NCI-H226 (cell line): Measurements from ENCODE around the gene PTPRG.

Source experiments
- DNase-seq: peaks from one replicate; pipeline ENCODE4 v3.0.0-alpha.2; 2015

The PTPRG gene

DNA sequence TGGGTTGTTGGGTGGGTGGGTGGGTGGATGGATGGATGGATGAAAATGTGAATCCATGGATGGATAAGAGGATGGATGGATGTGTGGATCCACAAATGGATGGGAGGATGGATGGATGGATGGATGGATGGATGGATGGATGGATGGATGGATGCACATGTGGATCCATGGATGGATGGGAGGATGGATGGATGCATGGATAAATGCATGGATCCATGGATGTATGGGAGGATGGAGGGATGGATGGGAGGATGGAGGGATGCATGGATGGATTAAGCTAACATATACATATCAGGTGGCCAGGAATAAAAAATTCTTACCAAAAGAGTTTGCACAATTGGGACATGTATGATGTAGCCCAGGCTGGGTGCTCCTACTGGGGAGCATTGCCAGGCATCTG is 616.7 kb downstream of the PTPRG start:
- DNase-seq: no peak

- no peak for DNase-seq
Measured at GRCh38 chr3:62178739-62179600, 617.6 kb downstream of the PTPRG start.

DNA sequence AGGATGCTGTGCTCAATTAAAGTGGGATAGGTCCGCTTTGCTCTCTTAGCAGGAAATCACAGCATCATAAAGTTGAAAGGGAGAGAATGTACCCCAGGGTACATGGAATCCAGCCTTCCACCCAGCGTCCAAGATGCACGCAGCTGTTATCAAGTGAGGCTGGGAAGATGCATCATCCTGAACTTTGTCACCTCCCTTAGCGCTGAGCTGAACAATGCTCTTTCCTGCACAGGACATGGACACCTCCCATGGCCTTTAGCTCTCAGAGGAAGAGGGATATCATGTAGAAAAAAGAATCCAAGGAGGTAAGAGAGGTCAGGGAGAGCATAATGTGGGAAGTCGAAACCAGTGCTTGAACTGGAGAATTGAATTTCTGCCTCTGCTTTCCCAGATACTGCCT is 619.1 kb downstream of the PTPRG start:
- DNase-seq: no peak

GRCh38 chr3:62183087-62183486 is 621.7 kb downstream of the PTPRG start:
- no peak for DNase-seq

- no peak for DNase-seq
Measured at GRCh38 chr3:62183969-62184368, 622.6 kb downstream of the PTPRG start.

DNA sequence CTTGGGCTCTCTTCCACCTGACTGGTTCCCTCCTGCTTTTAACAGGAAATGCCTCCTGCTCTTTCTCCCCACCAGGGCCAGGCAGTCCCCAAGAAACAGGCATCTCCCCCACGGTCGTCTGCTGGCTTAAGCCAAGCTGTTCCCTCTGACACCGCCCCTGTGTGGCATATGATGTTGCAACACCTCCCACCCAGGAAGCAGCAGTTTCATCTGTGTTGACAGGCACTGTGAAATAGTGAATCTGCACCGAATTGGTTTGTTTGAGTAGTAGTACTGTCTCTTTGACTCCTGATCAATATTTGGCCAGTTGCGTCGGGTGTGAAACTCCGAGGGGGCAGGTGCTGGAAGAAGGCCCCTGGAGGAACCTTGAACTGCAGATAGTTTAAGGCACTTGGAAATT is 623.2 kb downstream of the PTPRG start:
- DNase-seq: peak; percentile 23

DNA sequence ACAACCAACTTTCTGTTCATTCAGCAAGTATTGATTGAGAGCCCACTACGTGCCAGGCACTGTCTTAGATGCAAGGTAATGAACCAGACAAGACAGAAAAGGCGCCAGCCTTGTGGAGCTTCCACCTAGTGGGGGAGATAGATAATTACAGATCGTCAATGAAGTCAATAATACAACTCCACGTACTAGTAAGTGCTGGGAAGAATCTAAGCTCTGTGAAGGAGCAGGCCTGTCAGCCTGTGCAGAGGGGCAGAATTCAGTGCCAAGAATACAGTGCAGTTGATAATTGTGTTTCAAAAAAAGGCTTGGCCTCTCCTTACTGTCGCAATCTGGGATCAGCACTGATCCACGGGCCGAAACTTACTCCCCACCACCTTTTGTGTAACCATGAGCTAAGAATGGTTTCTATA is 625.7 kb downstream of the PTPRG start:
- no peak for DNase-seq

DNA sequence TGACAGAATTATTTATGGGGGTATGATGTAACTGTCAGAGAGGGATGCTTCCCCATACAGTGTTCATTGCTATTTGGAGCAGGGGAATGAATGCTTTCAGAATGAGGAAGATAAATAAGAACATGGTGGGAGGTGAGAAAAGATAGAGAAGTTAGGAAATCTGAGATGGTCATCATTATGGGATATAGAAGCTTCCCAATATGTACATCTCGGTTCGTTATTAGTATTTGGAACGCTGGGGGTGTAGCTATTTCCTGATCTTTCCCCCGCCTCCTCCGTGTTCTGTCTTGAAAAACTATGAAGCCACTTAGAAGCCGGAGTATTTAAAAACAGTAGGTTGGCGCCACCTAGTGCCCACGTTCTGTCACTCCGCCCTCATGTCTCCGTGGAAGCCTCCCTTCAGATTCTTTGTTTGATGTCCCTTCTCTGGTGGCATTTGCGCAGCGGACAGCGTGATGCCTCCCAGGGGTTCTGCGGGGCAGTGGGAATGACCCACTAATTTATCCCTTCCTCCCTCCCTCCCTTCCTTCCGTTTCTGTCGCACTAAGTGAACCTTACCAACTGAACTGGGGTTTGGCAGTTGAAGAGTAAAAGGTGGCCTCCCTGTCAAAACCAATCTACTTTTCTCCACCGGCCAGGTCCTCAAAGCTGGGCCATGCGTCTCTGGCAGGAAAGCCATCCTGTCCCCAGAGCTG is 627.5 kb downstream of the PTPRG start:
- DNase-seq: peak; percentile 28

DNA sequence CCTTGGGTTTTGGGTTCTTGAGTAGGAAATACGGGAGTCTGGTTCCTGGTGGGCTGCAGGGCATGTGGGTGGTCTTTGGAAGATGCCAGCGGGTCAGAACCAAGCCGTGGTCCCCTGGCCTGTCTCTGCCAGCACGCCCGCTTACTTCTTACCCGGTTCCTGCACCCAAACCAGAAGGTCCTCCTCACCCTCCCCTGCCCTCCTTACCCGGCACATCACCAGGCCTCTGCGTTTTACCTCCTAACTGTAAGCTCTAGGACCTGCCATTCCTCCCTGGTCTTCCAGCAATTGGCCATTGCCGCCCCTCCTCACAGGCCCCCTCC is 628.0 kb downstream of the PTPRG start:
- no peak for DNase-seq

DNA sequence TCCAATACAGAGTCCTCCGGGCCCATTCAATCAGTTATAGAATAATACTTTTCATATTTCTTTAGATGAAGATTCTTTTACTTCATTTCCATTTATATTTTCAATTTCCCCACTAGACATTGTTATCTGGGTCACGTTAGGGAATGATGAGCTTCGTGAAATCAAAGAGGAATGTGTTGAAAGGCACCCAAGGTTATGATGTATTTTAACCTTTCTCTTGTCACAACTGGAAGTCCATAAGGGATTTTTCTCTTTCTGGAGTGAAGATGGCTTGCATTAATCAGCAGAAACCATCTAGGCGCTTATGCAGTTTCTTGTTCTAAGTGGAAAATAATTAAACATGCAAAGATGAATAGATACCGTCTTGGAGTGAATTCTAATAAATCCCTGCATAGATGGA is 631.5 kb downstream of the PTPRG start:
- DNase-seq: no peak

- no peak for DNase-seq
Measured at GRCh38 chr3:62193586-62194345, 632.4 kb downstream of the PTPRG start.

DNA sequence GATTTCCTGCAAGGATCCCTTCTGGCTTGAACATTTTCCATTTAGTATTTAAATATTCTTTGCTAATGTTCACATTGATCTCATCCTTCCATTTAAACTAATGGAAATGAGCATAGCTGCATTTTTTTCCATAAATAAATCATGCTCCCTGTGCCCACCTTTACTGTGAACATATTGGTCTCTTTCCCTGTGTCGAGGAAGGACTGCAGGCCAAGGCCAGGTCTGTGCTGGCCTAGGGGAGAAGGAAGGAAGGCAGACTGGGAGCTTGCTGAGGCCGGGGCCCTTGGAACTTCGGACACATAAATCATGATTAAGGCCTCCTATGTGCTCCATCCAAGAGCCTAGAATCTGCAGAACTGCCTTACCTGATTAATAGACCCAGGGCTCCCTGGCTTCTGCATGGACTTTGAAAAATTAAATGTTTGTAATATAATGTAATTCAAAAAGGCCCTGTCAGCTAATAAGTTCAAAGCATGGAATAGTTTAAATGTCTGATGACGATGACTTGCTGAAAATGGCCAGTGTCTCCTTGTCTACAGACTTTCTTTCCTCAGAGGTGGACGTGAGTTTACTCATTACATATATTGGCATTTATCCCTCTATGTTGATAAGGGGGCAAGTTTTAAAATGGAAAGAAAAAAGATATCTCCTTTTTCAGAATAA is 636.1 kb downstream of the PTPRG start:
- DNase-seq: no peak

DNA sequence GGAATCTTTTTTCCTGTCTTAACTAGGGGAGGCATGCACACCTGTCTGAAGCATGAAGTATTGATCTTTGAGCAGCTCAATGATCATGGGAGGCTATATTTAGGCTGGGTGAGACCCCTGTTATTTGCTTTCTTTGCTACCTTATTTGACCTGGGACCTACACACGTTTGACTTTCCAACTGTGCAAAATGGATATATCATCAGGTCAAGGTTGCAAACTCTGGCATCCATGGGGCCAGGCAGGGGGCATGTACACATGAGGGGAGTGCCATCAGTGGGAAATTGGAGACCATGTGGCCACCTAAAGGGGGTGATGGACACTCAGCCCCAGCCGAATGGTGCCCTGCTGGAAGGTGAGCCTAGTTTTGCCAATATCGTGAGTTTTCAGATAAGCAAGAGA is 637.8 kb downstream of the PTPRG start:
- DNase-seq: no peak

DNA sequence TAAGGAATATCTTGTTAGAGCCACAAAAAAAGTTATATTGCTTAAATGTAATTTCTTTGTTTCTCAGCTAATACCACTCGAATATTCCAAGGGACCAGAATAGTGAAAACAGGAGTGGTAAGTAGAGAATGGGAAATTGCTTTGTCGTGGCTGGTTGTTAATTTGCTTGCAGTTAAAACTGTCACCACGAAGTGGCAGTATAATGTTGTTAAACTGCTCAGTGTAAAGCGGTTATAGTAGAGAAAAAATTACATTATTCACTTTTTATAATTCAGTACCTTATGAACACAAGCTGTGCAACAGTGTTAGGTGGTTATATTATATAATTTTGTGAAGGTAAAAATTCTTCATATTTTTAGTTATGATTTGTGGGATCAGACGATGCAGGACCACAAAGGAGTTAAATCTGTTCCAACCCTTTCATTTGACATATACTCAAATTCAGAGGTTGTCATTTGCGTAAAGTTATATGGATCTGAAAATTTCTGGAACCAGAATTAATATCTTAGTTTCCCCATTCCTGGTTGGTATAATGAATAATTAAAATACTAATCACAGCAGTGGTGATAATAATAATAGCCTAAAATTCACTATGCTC is 640.2 kb downstream of the PTPRG start:
- DNase-seq: no peak

GRCh38 chr3:62203152-62203551 is 641.8 kb downstream of the PTPRG start:
- no peak for DNase-seq

- no peak for DNase-seq
Measured at GRCh38 chr3:62203561-62203960, 642.2 kb downstream of the PTPRG start.

- no peak for DNase-seq
Measured at GRCh38 chr3:62207197-62207596, 645.8 kb downstream of the PTPRG start.

DNA sequence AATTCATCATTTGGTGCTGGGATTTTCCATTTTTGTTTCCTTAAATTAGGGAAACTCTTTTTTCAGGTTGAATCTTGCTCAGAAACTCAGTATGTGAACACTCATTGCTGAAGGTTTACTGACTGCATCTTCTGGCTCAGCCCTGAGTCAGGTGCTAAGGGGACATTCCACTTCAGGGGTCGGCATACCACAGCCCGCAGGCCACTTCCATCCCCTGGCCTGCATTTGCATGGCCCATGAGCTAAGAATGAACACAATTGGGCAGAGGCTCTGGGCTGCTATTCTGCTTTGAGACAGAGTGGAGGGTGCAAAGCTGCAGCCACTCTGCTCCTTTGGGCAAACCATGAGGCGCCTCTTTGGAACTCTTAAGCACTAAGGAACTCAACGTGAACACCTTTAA is 647.0 kb downstream of the PTPRG start:
- no peak for DNase-seq

- no peak for DNase-seq
Measured at GRCh38 chr3:62209101-62209500, 647.7 kb downstream of the PTPRG start.

DNA sequence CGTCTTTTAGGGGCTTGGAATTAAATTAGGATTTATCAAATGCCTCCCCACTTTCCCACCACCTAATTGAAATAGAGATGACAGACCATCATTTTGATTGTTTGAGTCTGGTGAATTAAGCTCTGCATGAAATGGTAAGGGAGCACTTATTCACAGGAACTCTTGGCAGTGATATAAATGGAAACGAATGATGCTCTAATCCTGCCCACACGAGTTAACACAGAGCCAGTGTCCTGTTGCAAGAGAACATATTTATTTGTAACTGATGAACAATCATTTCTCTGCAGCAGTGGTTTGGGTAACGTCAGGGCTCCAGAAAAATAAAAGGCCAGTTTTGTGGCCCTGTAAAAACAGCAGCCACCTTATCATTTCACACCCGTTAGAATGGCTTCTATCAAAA is 648.6 kb downstream of the PTPRG start:
- DNase-seq: no peak

- DNase-seq: no peak
Measured at GRCh38 chr3:62211675-62212429, 650.5 kb downstream of the PTPRG start.

DNA sequence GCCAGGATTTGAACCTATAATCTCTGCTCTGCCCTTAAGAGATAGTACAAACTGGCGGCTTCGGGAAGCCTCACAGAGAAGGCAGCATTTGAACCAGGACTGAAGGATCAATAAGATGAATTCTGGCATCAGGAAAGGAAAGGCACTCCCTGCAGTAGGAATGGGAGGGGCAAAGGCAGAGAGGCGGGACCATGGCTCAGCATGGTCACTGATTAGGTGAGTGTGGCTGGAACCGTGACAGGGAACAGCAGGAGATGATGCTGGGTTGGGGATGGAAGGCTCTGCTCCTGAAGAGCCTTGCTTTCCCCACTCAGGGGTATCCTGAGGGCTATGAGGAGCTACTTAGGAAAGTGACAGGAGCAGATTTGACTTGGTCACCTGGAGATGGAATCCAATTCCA is 653.5 kb downstream of the PTPRG start:
- DNase-seq: no peak
